GM11168 (cell line): ENCODE measurements around the gene DHX32.
"Not testable (repeated sequence)": the region's sequence is repeated elsewhere in the genome, so short reads cannot be mapped to it uniquely, and the experiment has no call there.

ENCODE experiments used
- in situ Hi-C: fragments of 300-500 bp; cut with MboI; formaldehyde crosslinking; loops from one replicate; pipeline ENCODE4 v1.12.0; 2022; ENCODE audit warnings: low sequenced_read_pairs; ENCODE audit not compliant: unreplicated experiment

Gene DHX32

GRCh38 chr10:125896088-125896934 is 15.2 kb upstream of the DHX32 start, which contains the start of gene FANK1:
FANK1 (plus strand) TSS chr10:125896564; CDS start chr10:125896643, 79 bp downstream.
- in situ Hi-C loops: not testable (repeated sequence)

GRCh38 chr10:125895130-125896087 is 14.3 kb upstream of the DHX32 start:
- in situ Hi-C loops: not testable (repeated sequence)

GRCh38 chr10:125894176-125894575 is 13.1 kb upstream of the DHX32 start:
- in situ Hi-C loops: not testable (repeated sequence)

- in situ Hi-C loops: not testable (repeated sequence)
These were observed 11.3 kb upstream of the DHX32 start for GRCh38 chr10:125892402-125892801.

GRCh38 chr10:125889441-125889840 is 8.3 kb upstream of the DHX32 start:
- in situ Hi-C loops: not testable (repeated sequence)

GRCh38 chr10:125886914-125887512 is 5.9 kb upstream of the DHX32 start:
- in situ Hi-C loops: no loop called here

GRCh38 chr10:125883211-125883610 is 2.1 kb upstream of the DHX32 start:
- in situ Hi-C loops: no loop called here

- in situ Hi-C loops: no loop called here
These were observed 1.5 kb upstream of the DHX32 start for GRCh38 chr10:125882596-125882995.

GRCh38 chr10:125880719-125881118 is 373 bp downstream of the DHX32 start:
- in situ Hi-C loops: no loop called here

GRCh38 chr10:125878957-125879835 is 1.9 kb downstream of the DHX32 start:
- in situ Hi-C loops: no loop called here

GRCh38 chr10:125871338-125871737 is 9.8 kb downstream of the DHX32 start:
- in situ Hi-C loops: no loop called here

GRCh38 chr10:125868372-125868975 is 12.6 kb downstream of the DHX32 start:
- in situ Hi-C loops: no loop called here

GRCh38 chr10:125866421-125867029 is 14.6 kb downstream of the DHX32 start:
- in situ Hi-C loops: no loop called here

GRCh38 chr10:125865120-125865519 is 16.0 kb downstream of the DHX32 start:
- in situ Hi-C loops: no loop called here

- in situ Hi-C loops: no loop called here
These were observed 21.8 kb downstream of the DHX32 start for GRCh38 chr10:125859128-125859817.

- in situ Hi-C loops: no loop called here
These were observed 23.8 kb downstream of the DHX32 start for GRCh38 chr10:125857185-125857760.

- in situ Hi-C loops: no loop called here
These were observed 28.6 kb downstream of the DHX32 start for GRCh38 chr10:125852487-125852886.
